ENCODE data around the gene TRAPPC8. TPM values are rescaled to one million over a fixed set of nuclear protein-coding genes. Genes with fewer than 3 reads are reported as not detected.
A peak's percentile ranks its signal among the peaks of the same experiment; 100 is the strongest.
"Not testable (repeated sequence)": the region's sequence is repeated elsewhere in the genome, so short reads cannot be mapped to it uniquely, and the experiment has no call there.

TRAPPC8 gene
- total RNA-seq, 2 donors from 2014 or later, result 29.8 to 36.3 TPM

GRCh38 chr18:31828613-31829012, 114.3 kb downstream of the TRAPPC8 start:
- Mint-ChIP-seq H3K36me3 (peaks cover 23 to 25% of the 10 kb centered on the region in 2 donors), H3K9me3 (peaks cover 0 to 10% of the 10 kb centered on the region in 2 donors), H3K27ac (no peak overlapping the region)
- ATAC-seq (no peak), DNase-seq (ENCODE audit: low spot score in 2 of 2) (no peak)

- not testable (repeated sequence) for ATAC-seq; H3K9me3 Mint-ChIP-seq; DNase-seq (ENCODE audit: low spot score in 2 of 2)
- peak overlapping the region in 1 of 2 donors; percentile 1 for H3K27ac Mint-ChIP-seq
- H3K36me3 Mint-ChIP-seq, result peaks cover 17 to 25% of the 10 kb centered on the region in 2 donors
Measured at GRCh38 chr18:31826673-31827325, 116.1 kb downstream of the TRAPPC8 start.

DNA sequence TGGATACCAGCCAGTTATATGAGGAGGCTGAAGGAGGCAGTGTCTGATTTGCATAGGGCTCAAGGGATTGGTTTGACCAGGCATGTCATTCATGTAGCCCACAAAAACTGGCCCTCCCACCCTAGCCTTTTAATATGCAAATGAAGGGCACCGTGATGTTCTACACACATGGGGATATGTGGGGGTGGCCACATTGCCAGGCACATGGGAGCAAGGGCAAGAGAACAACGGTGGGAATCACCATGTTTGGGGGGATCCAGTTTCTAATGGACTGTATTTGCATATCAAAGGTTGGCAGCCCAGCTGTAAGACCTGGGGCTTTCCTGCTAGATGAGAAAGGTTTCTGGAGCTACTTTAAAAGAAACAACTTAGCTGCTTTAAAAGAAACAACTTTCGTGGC, 117.2 kb downstream of the TRAPPC8 start:
- DNase-seq (ENCODE audit: low spot score in 2 of 2), result no peak
- peaks cover 0 to 10% of the 10 kb centered on the region in 2 donors for H3K9me3 Mint-ChIP-seq
- no peak overlapping the region for H3K27ac Mint-ChIP-seq
- no peak for ATAC-seq
- H3K36me3 Mint-ChIP-seq, result peaks cover 15 to 25% of the 10 kb centered on the region in 2 donors

DNA sequence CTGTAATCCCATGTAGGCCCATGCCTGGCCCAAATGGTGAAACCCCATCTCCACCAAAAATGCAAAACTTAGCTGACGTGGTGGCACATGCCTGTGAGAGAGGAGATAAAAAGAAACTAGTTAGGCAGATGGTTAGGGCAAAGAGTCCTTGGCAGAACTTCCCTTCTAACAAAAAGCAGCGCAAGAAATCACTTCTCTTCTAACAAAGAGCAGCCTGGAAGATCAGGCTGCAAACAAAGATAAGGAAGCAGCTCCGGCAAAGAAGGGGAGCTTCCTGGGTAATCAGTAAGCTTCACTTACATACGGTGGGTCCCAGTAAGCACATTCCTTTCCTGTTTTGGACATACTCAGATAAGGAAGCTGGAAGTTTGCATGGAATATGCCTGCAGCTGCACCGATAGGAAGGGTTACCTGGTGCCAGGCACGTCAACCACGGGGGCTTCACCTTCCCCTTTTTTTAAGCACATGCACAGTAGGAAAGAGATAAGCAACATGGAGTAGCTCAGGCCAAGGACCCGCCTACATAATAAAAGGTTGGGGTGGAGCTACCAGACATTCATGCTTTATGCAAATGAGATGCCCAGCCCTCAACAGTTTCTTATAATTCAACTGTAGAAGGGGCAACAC, 121.3 kb downstream of the TRAPPC8 start:
- Mint-ChIP-seq H3K36me3 (no peaks in the 10 kb centered on the region), H3K9me3 (no peaks in the 10 kb centered on the region), H3K27ac (no peak overlapping the region)
- no peak for ATAC-seq
- no peak for DNase-seq (ENCODE audit: low spot score in 2 of 2)

- DNase-seq (ENCODE audit: low spot score in 2 of 2), result no peak
- Mint-ChIP-seq H3K9me3 (no peaks in the 10 kb centered on the region), H3K36me3 (no peaks in the 10 kb centered on the region), H3K27ac (no peak overlapping the region)
- no peak for ATAC-seq
Measured at GRCh38 chr18:31819925-31820229, 123.1 kb downstream of the TRAPPC8 start.

DNA sequence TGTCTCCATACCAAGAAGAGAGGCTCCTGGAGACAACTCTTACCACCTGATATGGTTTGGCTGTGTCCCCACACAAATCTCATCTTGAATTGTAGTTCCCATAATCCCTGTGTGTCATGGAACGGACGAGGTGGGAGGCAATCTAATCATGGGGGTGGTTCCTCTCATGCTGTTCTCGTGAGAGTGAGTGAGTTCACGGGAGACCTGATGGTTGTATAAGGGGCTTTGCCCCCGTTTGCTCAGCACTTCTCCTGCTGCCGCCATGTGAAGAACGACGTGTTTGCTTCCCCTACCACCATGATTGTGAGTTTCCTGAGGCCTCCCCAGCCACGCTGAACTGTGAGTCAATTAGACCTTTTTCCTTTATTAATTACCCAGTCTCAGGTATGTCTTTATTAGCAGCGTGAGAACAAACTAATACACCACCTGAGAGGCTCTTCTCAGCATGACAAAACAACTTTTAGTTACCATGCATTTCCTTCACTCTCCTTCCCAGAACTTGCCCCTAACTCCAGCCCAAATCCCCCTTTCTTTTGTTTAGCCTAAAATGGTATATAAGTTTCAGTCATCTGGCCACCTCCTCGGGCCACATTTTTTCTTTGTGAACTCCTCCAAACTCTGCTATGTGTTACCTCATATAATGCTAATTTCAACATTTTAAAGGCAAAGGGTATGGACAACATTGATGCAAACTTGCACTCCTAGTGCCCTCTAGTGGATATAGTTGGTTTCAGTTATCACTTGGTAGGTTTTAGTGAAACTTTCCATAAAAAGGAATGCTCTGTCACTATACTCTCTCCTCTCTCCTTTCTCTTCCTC, 123.6 kb downstream of the TRAPPC8 start:
- H3K27ac Mint-ChIP-seq, result no peak overlapping the region
- H3K9me3 Mint-ChIP-seq, result no peaks in the 10 kb centered on the region
- ATAC-seq, result peak; percentile 37 to 65
- DNase-seq (ENCODE audit: low spot score in 2 of 2), result no peak
- no peaks in the 10 kb centered on the region for H3K36me3 Mint-ChIP-seq

DNA sequence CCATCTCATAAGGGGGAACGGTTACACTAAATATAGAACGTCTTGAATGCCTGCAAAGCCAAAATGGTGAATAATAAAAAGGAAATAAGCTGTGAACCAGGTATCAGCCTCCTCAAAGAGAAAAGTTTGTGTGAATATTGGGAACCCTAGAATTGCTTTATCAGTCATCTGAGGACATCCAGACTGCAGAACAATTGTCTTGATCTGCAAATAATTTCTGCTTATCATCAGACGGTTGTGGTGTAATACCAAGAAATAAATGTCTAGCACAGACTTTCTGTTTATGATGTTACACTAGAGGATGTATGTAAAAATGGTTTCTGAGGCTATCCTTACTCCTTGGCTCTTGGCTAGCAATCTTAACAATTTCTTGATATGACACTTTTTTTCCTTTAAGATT, 128.8 kb downstream of the TRAPPC8 start:
- no peak overlapping the region for H3K27ac Mint-ChIP-seq
- DNase-seq (ENCODE audit: low spot score in 2 of 2) (no peak), ATAC-seq (no peak)
- H3K9me3 Mint-ChIP-seq, result no peaks in the 10 kb centered on the region
- no peaks in the 10 kb centered on the region for H3K36me3 Mint-ChIP-seq

DNA sequence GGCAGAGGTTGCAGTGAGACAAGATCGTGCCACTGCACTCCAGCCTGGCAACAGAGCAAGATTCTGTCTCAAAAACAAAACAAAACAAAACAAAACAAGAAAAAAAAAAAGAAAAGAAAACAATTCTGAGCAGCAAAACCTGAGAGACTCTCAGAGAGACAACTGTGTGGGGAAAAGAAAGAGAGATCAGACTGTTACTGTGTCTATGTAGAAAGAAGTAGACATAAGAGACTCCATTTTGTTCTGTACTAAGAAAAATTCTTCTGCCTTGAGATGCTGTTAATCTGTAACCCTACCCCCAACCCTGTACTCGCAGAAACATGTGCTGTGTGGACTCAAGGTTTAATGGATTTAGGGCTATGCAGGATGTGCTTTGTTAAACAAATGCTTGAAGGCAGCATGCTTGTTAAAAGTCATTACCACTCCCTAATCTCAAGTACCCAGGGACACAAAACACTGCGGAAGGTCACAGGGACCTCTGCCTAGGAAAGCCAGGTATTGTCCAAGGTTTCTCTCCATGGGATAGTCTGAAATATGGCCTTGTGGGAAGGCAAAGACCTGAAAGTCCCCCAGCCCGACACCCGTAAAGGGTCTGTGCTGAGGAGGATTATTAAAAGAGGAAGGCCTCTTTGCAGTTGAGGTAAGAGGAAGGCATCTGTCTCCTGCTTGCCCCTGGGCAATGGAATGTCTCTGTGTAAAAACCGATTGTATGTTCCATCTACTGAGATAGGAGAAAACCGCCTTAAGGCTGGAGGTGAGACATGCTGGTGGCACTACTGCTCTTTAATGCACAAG, 132.4 kb downstream of the TRAPPC8 start:
- not testable (repeated sequence) for H3K27ac Mint-ChIP-seq; DNase-seq (ENCODE audit: low spot score in 2 of 2); H3K36me3 Mint-ChIP-seq; H3K9me3 Mint-ChIP-seq; ATAC-seq

- H3K36me3 Mint-ChIP-seq; DNase-seq (ENCODE audit: low spot score in 2 of 2); ATAC-seq; H3K9me3 Mint-ChIP-seq; H3K27ac Mint-ChIP-seq: not testable (repeated sequence)
Measured at GRCh38 chr18:31809049-31809448, 133.9 kb downstream of the TRAPPC8 start.

GRCh38 chr18:31801078-31801477, 141.8 kb downstream of the TRAPPC8 start:
- H3K27ac Mint-ChIP-seq, result no peak overlapping the region
- DNase-seq (ENCODE audit: low spot score in 2 of 2) (no peak), ATAC-seq (no peak)
- no peaks in the 10 kb centered on the region for H3K9me3 Mint-ChIP-seq
- no peaks in the 10 kb centered on the region for H3K36me3 Mint-ChIP-seq

DNA sequence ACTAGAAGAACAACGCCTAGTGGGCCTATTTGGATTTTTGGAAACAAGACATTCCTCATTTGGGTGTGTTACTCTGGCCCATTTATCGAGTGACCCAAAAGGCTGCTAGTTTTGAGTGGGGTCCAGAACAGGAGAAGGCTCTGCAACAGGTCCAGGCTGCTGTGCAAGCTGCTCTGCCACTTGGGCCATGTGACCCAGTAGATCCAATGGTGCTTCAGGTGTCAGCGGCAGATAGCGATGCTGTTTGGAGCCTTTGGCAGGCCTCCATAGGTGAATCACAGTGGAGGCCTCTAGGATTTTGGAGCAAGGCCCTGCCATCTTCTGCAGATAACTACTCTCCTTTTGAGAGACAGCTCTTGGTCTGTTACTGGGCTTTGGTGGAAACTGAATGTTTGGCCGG, 143.7 kb downstream of the TRAPPC8 start:
- not testable (repeated sequence) for DNase-seq (ENCODE audit: low spot score in 2 of 2); H3K27ac Mint-ChIP-seq; H3K36me3 Mint-ChIP-seq; H3K9me3 Mint-ChIP-seq; ATAC-seq

DNA sequence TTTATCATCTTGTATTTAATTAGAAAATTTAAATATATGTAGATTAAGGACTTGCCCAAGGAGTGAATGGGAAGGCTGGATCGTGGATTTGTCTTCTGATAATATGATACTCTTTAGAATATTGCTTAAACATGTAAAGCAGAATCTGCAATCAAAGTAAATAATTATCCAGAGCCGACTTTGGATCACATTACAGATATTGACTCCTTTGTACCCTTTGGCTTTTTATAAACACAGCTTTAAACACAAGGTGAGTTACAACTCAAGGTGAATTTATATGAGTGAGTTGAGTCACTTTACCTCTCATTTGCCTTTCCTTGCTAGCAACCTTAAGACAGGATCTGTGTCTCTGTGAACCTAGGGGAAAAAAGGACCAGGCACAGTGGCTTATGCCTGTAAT, 144.5 kb downstream of the TRAPPC8 start:
- DNase-seq (ENCODE audit: low spot score in 2 of 2) (no peak), ATAC-seq (no peak)
- H3K36me3 Mint-ChIP-seq, result no peaks in the 10 kb centered on the region
- H3K9me3 Mint-ChIP-seq, result no peaks in the 10 kb centered on the region
- no peak overlapping the region for H3K27ac Mint-ChIP-seq

DNA sequence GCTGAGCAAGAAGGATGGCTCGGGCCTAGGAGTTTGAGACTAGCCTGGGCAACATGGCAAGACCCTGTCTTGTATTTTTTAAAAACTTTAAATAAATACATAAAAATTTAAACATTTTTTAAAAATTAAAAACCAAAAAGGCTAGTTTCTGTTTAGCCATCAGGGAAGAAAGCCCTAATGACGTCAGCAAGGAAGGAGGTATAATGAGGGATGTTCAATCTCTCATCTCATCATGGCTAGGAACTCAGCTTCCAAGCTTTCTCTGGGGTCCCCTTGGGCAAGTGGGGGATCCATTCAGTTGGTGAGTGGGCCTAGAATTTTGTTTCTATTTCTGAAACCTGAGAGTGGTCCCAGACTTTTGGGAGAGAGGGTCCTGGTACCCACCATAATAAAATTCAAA, 147.2 kb downstream of the TRAPPC8 start:
- no peak for ATAC-seq
- DNase-seq (ENCODE audit: low spot score in 2 of 2), result no peak
- H3K27ac Mint-ChIP-seq, result no peak overlapping the region
- no peaks in the 10 kb centered on the region for H3K9me3 Mint-ChIP-seq
- no peaks in the 10 kb centered on the region for H3K36me3 Mint-ChIP-seq

GRCh38 chr18:31793531-31793930, 149.4 kb downstream of the TRAPPC8 start:
- Mint-ChIP-seq H3K9me3 (no peaks in the 10 kb centered on the region), H3K36me3 (no peaks in the 10 kb centered on the region), H3K27ac (no peak overlapping the region)
- DNase-seq (ENCODE audit: low spot score in 2 of 2), result no peak
- ATAC-seq, result no peak

DNA sequence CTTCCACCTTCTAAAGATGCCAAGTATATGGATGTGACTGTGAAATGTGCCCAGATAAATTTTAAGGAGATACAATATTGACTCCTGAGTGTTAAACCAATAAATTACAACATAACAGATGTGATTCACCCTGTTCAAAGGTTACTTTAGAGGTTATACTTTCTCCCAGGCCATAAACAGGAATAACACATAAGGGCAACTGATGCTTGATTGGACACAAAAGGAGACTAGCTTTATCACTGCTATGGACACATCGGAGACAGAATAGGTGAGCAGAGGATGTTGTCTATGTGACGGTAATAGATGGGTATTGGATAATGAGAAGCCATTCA, 150.4 kb downstream of the TRAPPC8 start:
- no peak for ATAC-seq
- Mint-ChIP-seq H3K36me3 (no peaks in the 10 kb centered on the region), H3K9me3 (no peaks in the 10 kb centered on the region), H3K27ac (no peak overlapping the region)
- no peak for DNase-seq (ENCODE audit: low spot score in 2 of 2)

- Mint-ChIP-seq H3K36me3 (no peaks in the 10 kb centered on the region), H3K27ac (no peak overlapping the region), H3K9me3 (no peaks in the 10 kb centered on the region)
- ATAC-seq (no peak), DNase-seq (ENCODE audit: low spot score in 2 of 2) (no peak)
Measured at GRCh38 chr18:31791817-31792579, 150.9 kb downstream of the TRAPPC8 start.

Measured in activated naive CD4-positive, alpha-beta T cell treated with anti-CD3 and anti-CD28 coated beads, Interleukin-2, amount 50 U/mL, for 72 hours (primary cell).